ENCODE data around the gene ATP1A4. TPM values are rescaled to one million over a fixed set of nuclear protein-coding genes. Genes with fewer than 3 reads are reported as not detected.

The ATP1A4 gene
- total RNA-seq, 1 donor from 2014 or later, result 0.27 TPM

DNA sequence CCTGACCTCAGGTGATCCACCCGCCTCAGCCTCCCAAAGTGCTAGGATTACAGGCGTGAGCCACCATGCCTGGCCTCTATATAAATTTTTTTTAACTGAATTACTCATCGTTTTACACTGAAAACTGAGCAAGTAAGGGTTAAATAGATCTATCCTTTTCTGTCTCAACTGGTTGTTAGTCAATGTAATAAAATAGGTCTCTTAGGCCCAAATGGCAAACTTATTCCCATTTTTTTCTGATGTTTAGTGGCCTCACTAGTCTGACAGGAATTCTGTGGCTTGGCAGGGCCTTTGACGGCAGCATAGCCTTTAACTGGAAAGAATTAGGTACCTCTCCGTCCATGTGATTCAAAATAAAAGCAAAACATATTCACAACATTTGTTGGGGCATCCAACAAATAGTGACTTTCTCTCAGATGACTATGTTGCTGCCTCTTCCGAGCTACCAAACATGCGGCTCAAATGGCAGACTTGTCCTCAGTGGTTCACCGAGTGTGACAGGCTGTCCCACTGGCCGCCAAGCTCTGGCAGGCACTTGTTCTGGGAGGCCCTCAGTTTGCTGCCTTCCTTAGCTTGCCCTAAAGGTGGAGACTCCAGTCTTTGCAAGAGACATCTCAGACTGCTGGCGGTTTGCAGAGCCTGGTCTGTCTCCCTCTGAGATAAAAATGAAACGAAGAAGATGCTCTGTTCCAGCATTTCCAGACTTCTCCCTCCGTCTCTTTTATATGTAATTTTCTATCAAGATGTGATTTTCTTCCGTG, 17.4 kb downstream of the ATP1A4 start:
- Mint-ChIP-seq H3K9me3 (peaks cover 5% of the 10 kb centered on the region), H3K36me3 (no peaks in the 10 kb centered on the region), H3K4me1 (ENCODE audit: unreplicated experiment) (peaks cover 28% of the 10 kb centered on the region), H3K27me3 (peaks cover 23% of the 10 kb centered on the region), H3K4me3 (no peak overlapping the region), H3K27ac (no peak overlapping the region)
- no peak for DNase-seq (ENCODE audit: extremely low spot score, unreplicated experiment)
- TF ChIP-seq, protein P1, sequence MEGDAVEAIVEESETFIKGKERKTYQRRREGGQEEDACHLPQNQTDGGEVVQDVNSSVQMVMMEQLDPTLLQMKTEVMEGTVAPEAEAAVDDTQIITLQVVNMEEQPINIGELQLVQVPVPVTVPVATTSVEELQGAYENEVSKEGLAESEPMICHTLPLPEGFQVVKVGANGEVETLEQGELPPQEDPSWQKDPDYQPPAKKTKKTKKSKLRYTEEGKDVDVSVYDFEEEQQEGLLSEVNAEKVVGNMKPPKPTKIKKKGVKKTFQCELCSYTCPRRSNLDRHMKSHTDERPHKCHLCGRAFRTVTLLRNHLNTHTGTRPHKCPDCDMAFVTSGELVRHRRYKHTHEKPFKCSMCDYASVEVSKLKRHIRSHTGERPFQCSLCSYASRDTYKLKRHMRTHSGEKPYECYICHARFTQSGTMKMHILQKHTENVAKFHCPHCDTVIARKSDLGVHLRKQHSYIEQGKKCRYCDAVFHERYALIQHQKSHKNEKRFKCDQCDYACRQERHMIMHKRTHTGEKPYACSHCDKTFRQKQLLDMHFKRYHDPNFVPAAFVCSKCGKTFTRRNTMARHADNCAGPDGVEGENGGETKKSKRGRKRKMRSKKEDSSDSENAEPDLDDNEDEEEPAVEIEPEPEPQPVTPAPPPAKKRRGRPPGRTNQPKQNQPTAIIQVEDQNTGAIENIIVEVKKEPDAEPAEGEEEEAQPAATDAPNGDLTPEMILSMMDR (conservative IDR thresholded peaks at IDR 0.05), result no peak

- Mint-ChIP-seq H3K4me1 (ENCODE audit: unreplicated experiment) (peaks cover 28% of the 10 kb centered on the region), H3K4me3 (peak overlapping the region; percentile 33)
Measured at GRCh38 chr1:160169553-160170399, 18.4 kb downstream of the ATP1A4 start.

DNA sequence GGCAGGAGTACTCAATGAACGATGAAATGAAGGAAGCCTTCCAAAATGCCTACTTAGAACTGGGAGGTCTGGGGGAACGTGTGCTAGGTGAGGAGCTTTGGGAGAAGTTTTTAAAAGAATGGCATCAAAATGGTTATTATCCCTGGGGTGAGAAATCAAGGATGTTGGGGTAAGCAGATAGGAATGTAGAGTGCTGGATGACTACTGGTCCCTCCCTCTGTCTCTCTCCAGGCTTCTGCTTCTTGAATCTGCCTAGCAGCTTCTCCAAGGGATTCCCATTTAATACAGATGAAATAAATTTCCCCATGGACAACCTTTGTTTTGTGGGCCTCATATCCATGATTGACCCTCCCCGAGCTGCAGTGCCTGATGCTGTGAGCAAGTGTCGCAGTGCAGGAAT, 20.0 kb downstream of the ATP1A4 start:
- TF ChIP-seq, protein P1 (conservative IDR thresholded peaks at IDR 0.05), result no peak
- no peak overlapping the region for H3K4me3 Mint-ChIP-seq
- peaks cover 34% of the 10 kb centered on the region for H3K4me1 Mint-ChIP-seq (ENCODE audit: unreplicated experiment)
- no peak overlapping the region for H3K27ac Mint-ChIP-seq
- peaks cover 4% of the 10 kb centered on the region for H3K9me3 Mint-ChIP-seq
- H3K36me3 Mint-ChIP-seq, result no peaks in the 10 kb centered on the region
- peaks cover 24% of the 10 kb centered on the region for H3K27me3 Mint-ChIP-seq
- no peak for DNase-seq (ENCODE audit: extremely low spot score, unreplicated experiment)

More at GRCh38 chr1:160169553-160170399, 18.4 kb downstream of the ATP1A4 start:
- TF ChIP-seq, protein P1 (conservative IDR thresholded peaks at IDR 0.05), result no peak
- Mint-ChIP-seq H3K27ac (peak overlapping the region; percentile 21), H3K36me3 (no peaks in the 10 kb centered on the region), H3K27me3 (peaks cover 24% of the 10 kb centered on the region), H3K9me3 (no peaks in the 10 kb centered on the region)
- no peak for DNase-seq (ENCODE audit: extremely low spot score, unreplicated experiment)

DNA sequence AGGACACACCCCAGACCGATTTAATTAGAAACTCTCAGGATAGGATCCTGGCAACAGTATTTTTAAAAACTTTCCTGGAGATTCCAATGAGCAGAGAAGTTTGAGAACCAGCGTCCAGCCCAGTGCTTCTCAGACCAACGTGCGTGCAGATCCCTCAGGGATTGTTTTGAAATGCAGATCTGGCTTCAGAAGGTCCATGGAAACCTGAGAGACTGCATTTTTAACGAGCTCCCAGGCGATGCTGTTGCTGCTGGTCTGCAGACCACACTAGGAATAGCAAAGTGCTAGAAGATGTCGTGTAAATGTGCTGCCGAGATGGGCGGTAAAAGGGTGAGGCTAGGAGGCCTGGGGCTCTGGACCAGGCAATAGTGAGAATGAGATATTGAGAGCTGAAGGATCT, 20.6 kb downstream of the ATP1A4 start:
- Mint-ChIP-seq H3K4me3 (no peak overlapping the region), H3K36me3 (no peaks in the 10 kb centered on the region), H3K27me3 (peaks cover 20% of the 10 kb centered on the region), H3K27ac (no peak overlapping the region), H3K9me3 (peaks cover 4% of the 10 kb centered on the region), H3K4me1 (ENCODE audit: unreplicated experiment) (peaks cover 39% of the 10 kb centered on the region)
- TF ChIP-seq, protein P1 (conservative IDR thresholded peaks at IDR 0.05), result no peak
- DNase-seq (ENCODE audit: extremely low spot score, unreplicated experiment), result no peak

- H3K4me1 Mint-ChIP-seq (ENCODE audit: unreplicated experiment), result peaks cover 17% of the 10 kb centered on the region
- TF ChIP-seq, protein P1 (conservative IDR thresholded peaks at IDR 0.05), result no peak
- DNase-seq (ENCODE audit: extremely low spot score, unreplicated experiment), result no peak
- peak overlapping the region; percentile 24 for H3K4me3 Mint-ChIP-seq
- no peaks in the 10 kb centered on the region for H3K36me3 Mint-ChIP-seq
- H3K27me3 Mint-ChIP-seq, result peaks cover 9% of the 10 kb centered on the region
- H3K27ac Mint-ChIP-seq, result peak overlapping the region; percentile 92
- H3K9me3 Mint-ChIP-seq, result peaks cover 4% of the 10 kb centered on the region
Measured at GRCh38 chr1:160177231-160177630, 25.8 kb downstream of the ATP1A4 start.

Data from type B pancreatic cell (in vitro differentiated cells).